WTC11 (cell line): Measurements from ENCODE around the gene GLRX. TPM values are rescaled to one million over a fixed set of nuclear protein-coding genes. Genes with fewer than 3 reads are reported as not detected.

Experiments
- ATAC-seq: fragments of 200-7000 bp; cut with Tn5 transposase; 2 replicates; pipeline ENCODE4 v1.10.0; 2021; ENCODE audit warnings: mild to moderate bottlenecking, moderate library complexity
- CTCF ChIA-PET: fragments of 300-600 bp; sonication (Branson Sonifier 250); formaldehyde crosslinking; loops from one replicate; lab custom pipeline; 2021; ENCODE audit warnings: antibody characterized with exemption; lab: Charles Lee
- POLR2A ChIA-PET: fragments of 350-600 bp; sonication (Branson Sonifier 250); formaldehyde crosslinking; loops from one replicate; lab custom pipeline; 2021; ENCODE audit warnings: antibody characterized with exemption; lab: Charles Lee
- DNase-seq: peaks from one replicate; pipeline ENCODE4 v3.0.0; 2021; ENCODE audit warnings: low spot score
- H3K27ac Mint-ChIP-seq: 2 replicates; pipeline ENCODE4 v1.8.0; 2021; ENCODE audit warnings: mixed read lengths
- H3K27me3 Mint-ChIP-seq: 2 replicates; pipeline ENCODE4 v1.8.0; 2021; ENCODE audit warnings: low read depth, mild to moderate bottlenecking, moderate library complexity, mixed read lengths
- H3K36me3 Mint-ChIP-seq: 2 replicates; pipeline ENCODE4 v1.8.0; 2021; ENCODE audit warnings: mixed read lengths
- H3K4me1 Mint-ChIP-seq: 2 replicates; pipeline ENCODE4 v1.8.0; 2022; ENCODE audit warnings: mixed read lengths
- H3K4me3 Mint-ChIP-seq: 2 replicates; pipeline ENCODE4 v1.8.0; 2021; ENCODE audit warnings: mild to moderate bottlenecking, moderate library complexity, mixed read lengths
- H3K9me3 Mint-ChIP-seq: 2 replicates; pipeline ENCODE4 v1.8.0; 2021; ENCODE audit warnings: mixed read lengths
- EMX1 ChIP-seq: fragments of 250-450 bp; sonication (Bioruptor Pico); IDR thresholded peaks from 2 replicates; pipeline ENCODE4 v1.8.0; 2021; ENCODE audit warnings: mild to moderate bottlenecking
- ESRRA ChIP-seq: sonication (generic); formaldehyde crosslinking; IDR thresholded peaks from 2 replicates; pipeline ENCODE4 v1.8.1; 2022; ENCODE audit warnings: mild to moderate bottlenecking, missing genetic modification reagents, borderline replicate concordance
- ETV6 ChIP-seq: sonication (generic); formaldehyde crosslinking; IDR thresholded peaks from 2 replicates; pipeline ENCODE4 v1.8.1; 2022; ENCODE audit warnings: mild to moderate bottlenecking, missing genetic modification reagents
- FOXP1 ChIP-seq: sonication (generic); formaldehyde crosslinking; IDR thresholded peaks from 2 replicates; pipeline ENCODE4 v1.8.0; 2022; ENCODE audit warnings: missing genetic modification reagents, mild to moderate bottlenecking, moderate library complexity, borderline replicate concordance
- IRF2 ChIP-seq: sonication (generic); formaldehyde crosslinking; IDR thresholded peaks from 2 replicates; pipeline ENCODE4 v1.8.0; 2022; ENCODE audit warnings: low read depth, missing genetic modification reagents, borderline replicate concordance
- MYBL2 ChIP-seq: sonication (generic); formaldehyde crosslinking; IDR thresholded peaks from 2 replicates; pipeline ENCODE4 v1.8.1; 2023; ENCODE audit warnings: mild to moderate bottlenecking, moderate library complexity, missing genetic modification reagents
- NFE2L1 ChIP-seq: sonication (generic); formaldehyde crosslinking; IDR thresholded peaks from 2 replicates; pipeline ENCODE4 v1.8.1; 2023; ENCODE audit warnings: missing genetic modification reagents
- NR3C1 ChIP-seq: sonication (generic); formaldehyde crosslinking; conservative IDR thresholded peaks from 2 replicates; pipeline ENCODE4 v1.8.1; 2023; ENCODE audit warnings: low read depth, mild to moderate bottlenecking, missing genetic modification reagents
- OVOL2 ChIP-seq: fragments of 250-450 bp; sonication (Bioruptor Pico); IDR thresholded peaks from 2 replicates; pipeline ENCODE4 v1.9.0; 2021; ENCODE audit warnings: mild to moderate bottlenecking, borderline replicate concordance
- SMAD4 ChIP-seq: sonication (generic); formaldehyde crosslinking; IDR thresholded peaks from 2 replicates; pipeline ENCODE4 v1.8.0; 2022; ENCODE audit warnings: mild to moderate bottlenecking, missing genetic modification reagents
- TEAD4 ChIP-seq: sonication (generic); formaldehyde crosslinking; IDR thresholded peaks from 2 replicates; pipeline ENCODE4 v1.8.0; 2022; ENCODE audit warnings: mild to moderate bottlenecking, missing genetic modification reagents
- ZNF121 ChIP-seq: sonication (generic); formaldehyde crosslinking; IDR thresholded peaks from 2 replicates; pipeline ENCODE4 v1.8.0; 2023; ENCODE audit warnings: missing genetic modification reagents
- total RNA-seq: library from RNA; stranded (reverse); gene quantifications from 3 replicates; pipeline ENCODE4 v1.2.3, GENCODE V29; 2021
- TF ChIP-seq, protein P1 (sequence below): fragments of 250-450 bp; sonication (Bioruptor Pico); IDR thresholded peaks from 2 replicates; pipeline ENCODE4 v2.1.2; 2022; ENCODE audit warnings: mild to moderate bottlenecking, moderate library complexity
- TF ChIP-seq, protein P2 (sequence below): sonication (generic); formaldehyde crosslinking; IDR thresholded peaks from 2 replicates; pipeline ENCODE4 v1.8.1; 2022; ENCODE audit warnings: mild to moderate bottlenecking, missing genetic modification reagents, moderate library complexity, borderline replicate concordance
- TF ChIP-seq, protein P3 (sequence below): sonication (generic); formaldehyde crosslinking; IDR thresholded peaks from 2 replicates; pipeline ENCODE4 v1.8.0; 2023; ENCODE audit warnings: missing genetic modification reagents, mild to moderate bottlenecking, borderline replicate concordance
- TF ChIP-seq, protein P4 (sequence below): sonication (generic); formaldehyde crosslinking; IDR thresholded peaks from 2 replicates; pipeline ENCODE4 v1.8.1; 2022; ENCODE audit warnings: low read depth, missing genetic modification reagents, borderline replicate concordance
- TF ChIP-seq, protein P5 (sequence below): sonication (generic); formaldehyde crosslinking; IDR thresholded peaks from 2 replicates; pipeline ENCODE4 v1.8.1; 2023; ENCODE audit warnings: mild to moderate bottlenecking, missing genetic modification reagents, moderate library complexity

Gene GLRX
- total RNA-seq, 1 experiment from 2014 or later, result 15.9 TPM

DNA sequence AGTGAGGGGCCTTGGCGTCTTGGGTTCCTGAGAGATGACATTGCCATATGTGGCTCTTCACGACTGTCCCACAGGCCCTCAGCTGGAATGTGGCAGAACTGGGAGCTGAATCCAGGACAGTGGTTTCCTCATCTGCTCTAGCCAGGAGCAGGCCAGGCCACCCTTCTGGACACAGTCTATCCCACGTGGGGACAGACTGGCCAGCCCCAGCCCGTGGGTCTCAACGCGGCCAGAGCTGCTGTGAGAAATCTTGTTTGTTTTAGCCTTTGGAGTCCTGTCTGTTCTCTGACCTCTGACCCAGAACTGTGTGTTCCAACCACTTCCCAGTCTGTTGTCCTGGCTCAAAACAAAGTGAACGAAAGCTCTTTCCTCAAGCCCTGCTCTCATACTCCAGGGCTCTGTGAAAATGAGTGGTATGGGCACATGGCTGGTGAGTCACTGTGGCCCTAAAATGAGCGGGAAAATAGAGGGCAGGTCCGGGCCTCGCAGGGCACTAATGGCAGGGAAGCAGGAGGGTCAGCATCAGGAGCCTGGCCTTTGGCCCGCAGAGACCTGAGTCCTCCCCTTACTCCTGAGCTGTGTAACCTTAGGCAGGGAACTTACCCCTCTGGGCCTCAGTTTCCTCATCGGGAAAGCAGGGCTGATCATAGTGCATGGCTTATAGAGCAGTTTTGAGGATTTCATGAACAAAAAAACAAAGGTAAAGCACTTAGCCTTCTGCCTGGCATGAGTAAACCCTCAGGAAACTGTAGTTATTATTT, 34.8 kb upstream of the GLRX start:
- TF ChIP-seq, protein P1, sequence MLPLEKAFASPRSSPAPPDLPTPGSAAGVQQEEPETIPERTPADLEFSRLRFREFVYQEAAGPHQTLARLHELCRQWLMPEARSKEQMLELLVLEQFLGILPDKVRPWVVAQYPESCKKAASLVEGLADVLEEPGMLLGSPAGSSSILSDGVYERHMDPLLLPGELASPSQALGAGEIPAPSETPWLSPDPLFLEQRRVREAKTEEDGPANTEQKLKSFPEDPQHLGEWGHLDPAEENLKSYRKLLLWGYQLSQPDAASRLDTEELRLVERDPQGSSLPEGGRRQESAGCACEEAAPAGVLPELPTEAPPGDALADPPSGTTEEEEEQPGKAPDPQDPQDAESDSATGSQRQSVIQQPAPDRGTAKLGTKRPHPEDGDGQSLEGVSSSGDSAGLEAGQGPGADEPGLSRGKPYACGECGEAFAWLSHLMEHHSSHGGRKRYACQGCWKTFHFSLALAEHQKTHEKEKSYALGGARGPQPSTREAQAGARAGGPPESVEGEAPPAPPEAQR (CRISPR knock-in tag), result no peak
- TF ChIP-seq, protein P2, sequence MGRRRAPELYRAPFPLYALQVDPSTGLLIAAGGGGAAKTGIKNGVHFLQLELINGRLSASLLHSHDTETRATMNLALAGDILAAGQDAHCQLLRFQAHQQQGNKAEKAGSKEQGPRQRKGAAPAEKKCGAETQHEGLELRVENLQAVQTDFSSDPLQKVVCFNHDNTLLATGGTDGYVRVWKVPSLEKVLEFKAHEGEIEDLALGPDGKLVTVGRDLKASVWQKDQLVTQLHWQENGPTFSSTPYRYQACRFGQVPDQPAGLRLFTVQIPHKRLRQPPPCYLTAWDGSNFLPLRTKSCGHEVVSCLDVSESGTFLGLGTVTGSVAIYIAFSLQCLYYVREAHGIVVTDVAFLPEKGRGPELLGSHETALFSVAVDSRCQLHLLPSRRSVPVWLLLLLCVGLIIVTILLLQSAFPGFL, result 0 out of 2 replicates have a peak, but pooled peaks have one; percentile 62
- TF ChIP-seq, all 79 proteins: peak for 1
- DNase-seq (no peak), ATAC-seq (no peak)
- Mint-ChIP-seq H3K36me3 (no peaks in the 10 kb centered on the region), H3K27ac (no peak overlapping the region), H3K9me3 (peaks cover 4% of the 10 kb centered on the region; the same call in 1 of the 2 replicates), H3K27me3 (peaks cover 8% of the 10 kb centered on the region), H3K4me3 (no peak overlapping the region), H3K4me1 (peaks cover 21% of the 10 kb centered on the region)
- ChIA-PET CTCF (interaction anchor here (0.7 to 2.0 kb wide), 4 partner anchors 22 to 479 kb away, joined by 3 to 6 read pairs (median 4); partner anchors contain the start of gene RFESD), POLR2A (interaction anchor here (0.6 kb wide), 1 partner anchor 1898 kb away, joined by 6 read pairs; no protein-coding TSS in a partner anchor)

DNA sequence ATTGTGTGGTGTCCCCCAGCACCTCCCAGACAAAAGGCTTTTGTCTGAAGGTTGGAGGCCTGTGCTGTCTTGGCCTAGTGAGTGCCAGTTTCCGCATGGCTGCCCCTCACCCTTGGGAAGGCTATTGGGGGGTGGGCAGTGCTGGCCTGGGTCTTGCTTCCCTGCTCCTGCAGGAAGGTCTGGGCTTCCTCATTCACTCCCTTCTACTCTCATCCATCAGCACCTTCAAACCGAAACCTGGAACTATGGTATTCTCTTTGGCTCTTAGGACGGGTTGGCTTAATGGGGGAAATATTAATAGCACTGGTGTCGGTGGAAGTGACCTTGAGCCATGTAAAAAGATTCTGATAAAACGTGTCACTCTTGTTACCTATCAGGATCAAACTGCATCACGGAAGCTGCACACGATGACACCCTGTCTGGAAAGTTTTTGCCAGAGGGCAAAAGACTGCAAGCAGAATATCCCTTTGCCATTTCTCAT, 34.0 kb upstream of the GLRX start:
- TF ChIP-seq MYBL2, result no peak
- TF ChIP-seq, protein P3, sequence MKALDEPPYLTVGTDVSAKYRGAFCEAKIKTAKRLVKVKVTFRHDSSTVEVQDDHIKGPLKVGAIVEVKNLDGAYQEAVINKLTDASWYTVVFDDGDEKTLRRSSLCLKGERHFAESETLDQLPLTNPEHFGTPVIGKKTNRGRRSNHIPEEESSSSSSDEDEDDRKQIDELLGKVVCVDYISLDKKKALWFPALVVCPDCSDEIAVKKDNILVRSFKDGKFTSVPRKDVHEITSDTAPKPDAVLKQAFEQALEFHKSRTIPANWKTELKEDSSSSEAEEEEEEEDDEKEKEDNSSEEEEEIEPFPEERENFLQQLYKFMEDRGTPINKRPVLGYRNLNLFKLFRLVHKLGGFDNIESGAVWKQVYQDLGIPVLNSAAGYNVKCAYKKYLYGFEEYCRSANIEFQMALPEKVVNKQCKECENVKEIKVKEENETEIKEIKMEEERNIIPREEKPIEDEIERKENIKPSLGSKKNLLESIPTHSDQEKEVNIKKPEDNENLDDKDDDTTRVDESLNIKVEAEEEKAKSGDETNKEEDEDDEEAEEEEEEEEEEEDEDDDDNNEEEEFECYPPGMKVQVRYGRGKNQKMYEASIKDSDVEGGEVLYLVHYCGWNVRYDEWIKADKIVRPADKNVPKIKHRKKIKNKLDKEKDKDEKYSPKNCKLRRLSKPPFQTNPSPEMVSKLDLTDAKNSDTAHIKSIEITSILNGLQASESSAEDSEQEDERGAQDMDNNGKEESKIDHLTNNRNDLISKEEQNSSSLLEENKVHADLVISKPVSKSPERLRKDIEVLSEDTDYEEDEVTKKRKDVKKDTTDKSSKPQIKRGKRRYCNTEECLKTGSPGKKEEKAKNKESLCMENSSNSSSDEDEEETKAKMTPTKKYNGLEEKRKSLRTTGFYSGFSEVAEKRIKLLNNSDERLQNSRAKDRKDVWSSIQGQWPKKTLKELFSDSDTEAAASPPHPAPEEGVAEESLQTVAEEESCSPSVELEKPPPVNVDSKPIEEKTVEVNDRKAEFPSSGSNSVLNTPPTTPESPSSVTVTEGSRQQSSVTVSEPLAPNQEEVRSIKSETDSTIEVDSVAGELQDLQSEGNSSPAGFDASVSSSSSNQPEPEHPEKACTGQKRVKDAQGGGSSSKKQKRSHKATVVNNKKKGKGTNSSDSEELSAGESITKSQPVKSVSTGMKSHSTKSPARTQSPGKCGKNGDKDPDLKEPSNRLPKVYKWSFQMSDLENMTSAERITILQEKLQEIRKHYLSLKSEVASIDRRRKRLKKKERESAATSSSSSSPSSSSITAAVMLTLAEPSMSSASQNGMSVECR (CRISPR knock-in tag), result no peak
- TF ChIP-seq, protein P1 (CRISPR knock-in tag), result no peak
- TF ChIP-seq, protein P4, sequence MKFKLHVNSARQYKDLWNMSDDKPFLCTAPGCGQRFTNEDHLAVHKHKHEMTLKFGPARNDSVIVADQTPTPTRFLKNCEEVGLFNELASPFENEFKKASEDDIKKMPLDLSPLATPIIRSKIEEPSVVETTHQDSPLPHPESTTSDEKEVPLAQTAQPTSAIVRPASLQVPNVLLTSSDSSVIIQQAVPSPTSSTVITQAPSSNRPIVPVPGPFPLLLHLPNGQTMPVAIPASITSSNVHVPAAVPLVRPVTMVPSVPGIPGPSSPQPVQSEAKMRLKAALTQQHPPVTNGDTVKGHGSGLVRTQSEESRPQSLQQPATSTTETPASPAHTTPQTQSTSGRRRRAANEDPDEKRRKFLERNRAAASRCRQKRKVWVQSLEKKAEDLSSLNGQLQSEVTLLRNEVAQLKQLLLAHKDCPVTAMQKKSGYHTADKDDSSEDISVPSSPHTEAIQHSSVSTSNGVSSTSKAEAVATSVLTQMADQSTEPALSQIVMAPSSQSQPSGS (CRISPR knock-in tag), result no peak
- no peak for TF ChIP-seq EMX1 (CRISPR knock-in tag)
- TF ChIP-seq SMAD4 (CRISPR knock-in tag), result no peak
- TF ChIP-seq ESRRA (CRISPR knock-in tag), result no peak
- TF ChIP-seq IRF2 (CRISPR knock-in tag), result no peak
- TF ChIP-seq NR3C1 (CRISPR knock-in tag), result no peak
- no peak for TF ChIP-seq ETV6 (CRISPR knock-in tag)
- no peak for TF ChIP-seq TEAD4 (CRISPR knock-in tag)
- no peak for TF ChIP-seq FOXP1
- TF ChIP-seq ZNF121 (CRISPR knock-in tag), result no peak
- TF ChIP-seq OVOL2 (CRISPR knock-in tag), result no peak
- TF ChIP-seq NFE2L1 (CRISPR knock-in tag), result no peak
- TF ChIP-seq, protein P5, sequence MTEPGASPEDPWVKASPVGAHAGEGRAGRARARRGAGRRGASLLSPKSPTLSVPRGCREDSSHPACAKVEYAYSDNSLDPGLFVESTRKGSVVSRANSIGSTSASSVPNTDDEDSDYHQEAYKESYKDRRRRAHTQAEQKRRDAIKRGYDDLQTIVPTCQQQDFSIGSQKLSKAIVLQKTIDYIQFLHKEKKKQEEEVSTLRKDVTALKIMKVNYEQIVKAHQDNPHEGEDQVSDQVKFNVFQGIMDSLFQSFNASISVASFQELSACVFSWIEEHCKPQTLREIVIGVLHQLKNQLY (CRISPR knock-in tag), result no peak
- H3K9me3 Mint-ChIP-seq, result peaks cover 7% of the 10 kb centered on the region; the same call in 1 of the 2 replicates
- no peak overlapping the region for H3K4me3 Mint-ChIP-seq
- CTCF ChIA-PET, result interaction anchor here (0.7 to 2.0 kb wide), 4 partner anchors 22 to 480 kb away, joined by 3 to 6 read pairs (median 4); partner anchors contain the start of gene RFESD
- H3K27ac Mint-ChIP-seq, result no peak overlapping the region
- H3K27me3 Mint-ChIP-seq, result peaks cover 8% of the 10 kb centered on the region
- POLR2A ChIA-PET, result no interaction called here
- H3K36me3 Mint-ChIP-seq, result no peaks in the 10 kb centered on the region
- peaks cover 21% of the 10 kb centered on the region for H3K4me1 Mint-ChIP-seq
- DNase-seq, result no peak
- no peak for ATAC-seq
